Peyer's patch (tissue), 4 donors: ENCODE measurements around the gene PKD1.

Source experiments
- POLR2A ChIP-seq, 2 donors: fragments of 450-650 bp; IDR thresholded peaks; one replicate each; pipeline ENCODE4 v1.5.1; 2017; ENCODE audit warnings: antibody characterized with exemption in 2 of 2, mild to moderate bottlenecking in 2 of 2, moderate library complexity in 2 of 2
- TF ChIP-seq, protein P1 (sequence below), 6 experiments: fragments of 450-650 bp in 4 of 6; fragments of 200-600 bp in 2 of 6; sonication (generic) in 1 of 6; IDR thresholded peaks; one replicate each; pipeline ENCODE4 v1.5.1; 2017 to 2019; ENCODE audit warnings: antibody characterized with exemption in 6 of 6, mild to moderate bottlenecking in 3 of 6, moderate library complexity in 1 of 6

DNA sequence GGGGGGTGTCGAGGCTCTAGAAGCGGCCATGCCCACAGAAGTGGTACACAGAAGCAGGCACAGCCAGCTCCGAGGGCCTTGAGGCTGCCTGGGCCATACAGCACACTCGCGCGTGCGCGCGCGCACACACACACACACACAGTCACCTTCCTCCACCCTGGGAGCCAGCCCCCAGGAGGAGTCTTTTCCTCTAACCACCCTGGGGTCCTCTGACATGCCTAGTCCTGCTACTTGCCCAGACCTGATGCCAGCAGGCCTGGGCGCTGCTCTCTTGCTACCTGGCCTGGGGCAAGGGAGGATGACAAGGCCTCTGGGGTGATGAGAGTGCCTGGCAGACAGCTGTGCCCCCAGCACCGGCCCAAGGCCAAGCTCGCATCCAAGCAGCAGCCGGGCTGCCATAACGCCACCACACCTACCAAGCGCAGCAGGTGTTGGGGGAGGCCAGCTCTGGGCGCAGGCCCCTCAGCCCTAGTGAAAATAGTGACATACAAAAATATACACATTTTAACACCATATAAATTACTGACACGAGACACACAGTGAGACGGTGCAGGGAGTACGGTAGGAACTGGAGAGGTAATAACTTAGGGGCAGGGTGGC, 46.8 kb downstream of the PKD1 start:
- TF ChIP-seq POLR2A (IDR thresholded peaks at IDR 0.05): no peak
- TF ChIP-seq, protein P1, sequence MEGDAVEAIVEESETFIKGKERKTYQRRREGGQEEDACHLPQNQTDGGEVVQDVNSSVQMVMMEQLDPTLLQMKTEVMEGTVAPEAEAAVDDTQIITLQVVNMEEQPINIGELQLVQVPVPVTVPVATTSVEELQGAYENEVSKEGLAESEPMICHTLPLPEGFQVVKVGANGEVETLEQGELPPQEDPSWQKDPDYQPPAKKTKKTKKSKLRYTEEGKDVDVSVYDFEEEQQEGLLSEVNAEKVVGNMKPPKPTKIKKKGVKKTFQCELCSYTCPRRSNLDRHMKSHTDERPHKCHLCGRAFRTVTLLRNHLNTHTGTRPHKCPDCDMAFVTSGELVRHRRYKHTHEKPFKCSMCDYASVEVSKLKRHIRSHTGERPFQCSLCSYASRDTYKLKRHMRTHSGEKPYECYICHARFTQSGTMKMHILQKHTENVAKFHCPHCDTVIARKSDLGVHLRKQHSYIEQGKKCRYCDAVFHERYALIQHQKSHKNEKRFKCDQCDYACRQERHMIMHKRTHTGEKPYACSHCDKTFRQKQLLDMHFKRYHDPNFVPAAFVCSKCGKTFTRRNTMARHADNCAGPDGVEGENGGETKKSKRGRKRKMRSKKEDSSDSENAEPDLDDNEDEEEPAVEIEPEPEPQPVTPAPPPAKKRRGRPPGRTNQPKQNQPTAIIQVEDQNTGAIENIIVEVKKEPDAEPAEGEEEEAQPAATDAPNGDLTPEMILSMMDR (IDR thresholded peaks at IDR 0.05): no peak
